PC-3 (cell line): ENCODE measurements around the gene TMEM41A.

Source experiments
- CTCF ChIP-seq: fragments of 300-600 bp; sonication (generic); conservative IDR thresholded peaks from 2 replicates; pipeline ENCODE4 v1.5.1; 2017; ENCODE audit warnings: antibody characterized with exemption, low read depth, mild to moderate bottlenecking, low read length
- EZH2 ChIP-seq: fragments of 300-600 bp; sonication (generic); IDR thresholded peaks from one replicate; pipeline ENCODE4 v1.6.1; 2017; ENCODE audit warnings: antibody characterized with exemption, mild to moderate bottlenecking, low read length; ENCODE audit not compliant: unreplicated experiment
- EZH2phosphoT487 ChIP-seq: fragments of 300-600 bp; sonication (generic); IDR thresholded peaks from 2 replicates; pipeline ENCODE4 v1.6.1; 2018; ENCODE audit warnings: mild to moderate bottlenecking, antibody characterized with exemption, low read length, borderline replicate concordance

- TF ChIP-seq EZH2 = no peak
- TF ChIP-seq CTCF = no peak
- TF ChIP-seq EZH2phosphoT487 = no peak
These were observed 41.1 kb upstream of the TMEM41A start for GRCh38 chr3:185539934-185540333.
